SK-N-SH (cell line): Measurements from ENCODE around the gene TGFB2. TPM values are rescaled to one million over a fixed set of nuclear protein-coding genes. Genes with fewer than 3 reads are reported as not detected.

Source experiments
- CHD2 ChIP-seq: fragments of 150-350 bp; IDR thresholded peaks from 2 replicates; pipeline ENCODE4 v1.6.1; 2018; ENCODE audit warnings: low read length; ENCODE audit not compliant: partially characterized antibody
- CTCF ChIP-seq: fragments of 200-600 bp; sonication (generic); IDR thresholded peaks from 2 replicates; pipeline ENCODE4 v1.6.1; 2017; ENCODE audit warnings: antibody characterized with exemption, mild to moderate bottlenecking, moderate library complexity
- ELF1 ChIP-seq: IDR thresholded peaks from 2 replicates; pipeline ENCODE4 v1.4.0; 2012
- EP300 ChIP-seq, 2 experiments: IDR thresholded peaks; 2 replicates each; pipeline versions ENCODE4 v1.4.0 to v1.6.1; 2012; ENCODE audit warnings: borderline replicate concordance in 1 of 2, low read depth in 1 of 2, low read length in 1 of 2
- IRF3 ChIP-seq: fragments of 150-350 bp; IDR thresholded peaks from 2 replicates; pipeline ENCODE4 v1.6.1; 2016; ENCODE audit warnings: mild to moderate bottlenecking, low read depth, low read length
- MXI1 ChIP-seq: IDR thresholded peaks from 2 replicates; pipeline ENCODE4 v1.6.1; 2012; ENCODE audit warnings: mild to moderate bottlenecking, low read depth, low read length, improper control_type of control experiment
- REST ChIP-seq: IDR thresholded peaks from 2 replicates; pipeline ENCODE4 v1.6.1; 2012; ENCODE audit warnings: mild to moderate bottlenecking, low read depth, low read length, moderate library complexity
- RXRA ChIP-seq: IDR thresholded peaks from 2 replicates; pipeline ENCODE4 v1.4.0; 2012; ENCODE audit warnings: low read depth, mild to moderate bottlenecking, borderline replicate concordance
- TAF1 ChIP-seq: IDR thresholded peaks from 2 replicates; pipeline ENCODE4 v1.6.1; 2012; ENCODE audit warnings: low read depth, mild to moderate bottlenecking, low read length, moderate library complexity, borderline replicate concordance
- TCF12 ChIP-seq: IDR thresholded peaks from 2 replicates; pipeline ENCODE4 v1.4.0; 2012
- TEAD4 ChIP-seq: IDR thresholded peaks from 2 replicates; pipeline ENCODE4 v1.4.0; 2012; ENCODE audit warnings: mild to moderate bottlenecking, borderline replicate concordance; ENCODE audit not compliant: insufficient read depth
- ZBTB33 ChIP-seq: IDR thresholded peaks from 2 replicates; pipeline ENCODE4 v1.4.0; 2012; ENCODE audit warnings: low read depth, borderline replicate concordance
- polyA plus RNA-seq, 3 experiments: library from polyadenylated mRNA; depleted of rRNA; stranded (reverse); fragments of >200 nt; gene quantifications; 2 replicates each; pipeline ENCODE4 v1.2.3, GENCODE V29; 2012
- TF ChIP-seq, protein P1 (sequence below): IDR thresholded peaks from 2 replicates; pipeline ENCODE4; 2012
- TF ChIP-seq, protein P2 (sequence below): fragments of 150-350 bp; IDR thresholded peaks from 2 replicates; pipeline ENCODE4 v1.6.1; 2017; ENCODE audit warnings: antibody characterized with exemption, low read length, low read depth, borderline replicate concordance

The TGFB2 gene
- polyA plus RNA-seq, 1 of the 3 experiments (the other 2 are of a cell fraction), result 2.4 TPM

DNA sequence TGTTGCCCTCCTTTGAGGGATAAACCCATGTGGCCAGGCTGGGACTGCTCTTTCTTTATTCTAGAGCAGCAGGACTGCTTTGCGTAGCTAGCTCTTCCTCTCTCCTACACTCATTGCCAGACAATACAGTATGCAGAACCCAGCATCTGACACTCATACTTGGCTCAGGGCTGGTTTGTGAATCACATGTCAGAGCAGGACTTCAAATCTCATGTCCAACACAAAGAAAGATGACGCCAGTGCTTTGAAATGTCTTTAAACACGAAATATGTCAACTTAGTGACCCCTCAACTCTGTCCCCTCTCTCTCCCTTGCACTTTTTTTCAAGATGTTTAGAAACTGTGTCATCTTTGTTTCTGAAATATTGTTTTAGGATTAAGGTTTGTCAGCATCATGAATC is 135.0 kb downstream of the TGFB2 start (continued):
- no peak for TF ChIP-seq CHD2
- TF ChIP-seq, protein P1, sequence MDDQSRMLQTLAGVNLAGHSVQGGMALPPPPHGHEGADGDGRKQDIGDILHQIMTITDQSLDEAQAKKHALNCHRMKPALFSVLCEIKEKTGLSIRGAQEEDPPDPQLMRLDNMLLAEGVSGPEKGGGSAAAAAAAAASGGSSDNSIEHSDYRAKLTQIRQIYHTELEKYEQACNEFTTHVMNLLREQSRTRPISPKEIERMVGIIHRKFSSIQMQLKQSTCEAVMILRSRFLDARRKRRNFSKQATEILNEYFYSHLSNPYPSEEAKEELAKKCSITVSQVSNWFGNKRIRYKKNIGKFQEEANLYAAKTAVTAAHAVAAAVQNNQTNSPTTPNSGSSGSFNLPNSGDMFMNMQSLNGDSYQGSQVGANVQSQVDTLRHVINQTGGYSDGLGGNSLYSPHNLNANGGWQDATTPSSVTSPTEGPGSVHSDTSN, result peak; percentile 77
- no peak for TF ChIP-seq CTCF
- no peak for TF ChIP-seq IRF3
- TF ChIP-seq, protein P2, sequence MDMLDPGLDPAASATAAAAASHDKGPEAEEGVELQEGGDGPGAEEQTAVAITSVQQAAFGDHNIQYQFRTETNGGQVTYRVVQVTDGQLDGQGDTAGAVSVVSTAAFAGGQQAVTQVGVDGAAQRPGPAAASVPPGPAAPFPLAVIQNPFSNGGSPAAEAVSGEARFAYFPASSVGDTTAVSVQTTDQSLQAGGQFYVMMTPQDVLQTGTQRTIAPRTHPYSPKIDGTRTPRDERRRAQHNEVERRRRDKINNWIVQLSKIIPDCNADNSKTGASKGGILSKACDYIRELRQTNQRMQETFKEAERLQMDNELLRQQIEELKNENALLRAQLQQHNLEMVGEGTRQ, result no peak
- peak; percentile 60; the same call in 1 of the 2 replicates for TF ChIP-seq RXRA
- 0 out of 2 replicates have a peak, but pooled peaks have one; percentile 9 for TF ChIP-seq ZBTB33
- TF ChIP-seq TCF12, result peak; percentile 19; the same call in 1 of the 2 replicates
- no peak for TF ChIP-seq EP300 (IDR thresholded peaks at IDR 0.05; ENCODE audit: borderline replicate concordance in 1 of 2, low read depth in 1 of 2, low read length in 1 of 2)
- no peak for TF ChIP-seq MXI1
- 0 out of 2 replicates have a peak, but pooled peaks have one; percentile 11 for TF ChIP-seq TEAD4
- TF ChIP-seq ELF1, result no peak
- no peak for TF ChIP-seq TAF1
- TF ChIP-seq REST, result no peak
